Spleen (tissue), 7 donors: ENCODE data around the gene SRGAP1.

Source experiments
- CTCF ChIP-seq, 11 experiments: fragments of 200-600 bp in 7 of 11; fragments of 450-650 bp in 4 of 11; sonication (generic) in 4 of 11; IDR thresholded peaks in 8 of 11; conservative IDR thresholded peaks in 3 of 11; 1 replicate in 7 of 11; 2 replicates in 4 of 11; pipeline versions ENCODE4 v1.4.0 to v1.8.0; 2016 to 2021; ENCODE audit warnings: antibody characterized with exemption in 11 of 11, inconsistent platforms in 4 of 11, mild to moderate bottlenecking in 1 of 11
- POLR2A ChIP-seq, 3 donors: fragments of 450-650 bp; IDR thresholded peaks; one replicate each; pipeline ENCODE4 v1.5.1; 2017; ENCODE audit warnings: antibody characterized with exemption in 3 of 3, mild to moderate bottlenecking in 1 of 3
- POLR2AphosphoS5 ChIP-seq, 3 donors: sonication (generic); formaldehyde crosslinking; IDR thresholded peaks; one replicate each; pipeline ENCODE4 v1.5.1; 2017; ENCODE audit warnings: antibody characterized with exemption in 3 of 3
- donor health status: DM: no; HTN: no; CAD: no; lungs with moderate emphysema.
- donor health status: DM: no; HTN: no; CAD: no.
- donor health status: DM: no; HTN: no; CAD: no.

DNA sequence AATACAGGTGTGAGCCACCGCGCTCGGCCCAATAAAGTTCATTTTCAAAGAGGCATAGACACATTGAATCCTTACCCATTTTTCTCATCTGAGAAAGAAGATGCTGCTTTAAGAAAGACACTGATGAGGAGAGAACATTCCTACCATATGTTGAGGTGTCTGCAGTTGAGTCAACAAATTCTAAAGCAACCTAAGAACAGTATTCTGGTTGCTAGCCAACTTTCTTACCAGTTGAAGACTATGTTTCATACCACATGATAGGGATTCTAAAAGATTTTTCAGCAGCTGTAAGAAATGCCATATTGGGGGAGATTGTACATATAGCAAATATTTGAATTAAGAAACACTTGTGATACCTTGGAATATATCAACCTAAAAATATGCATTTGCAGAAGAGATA is 160.1 kb downstream of the SRGAP1 start:
- TF ChIP-seq CTCF (IDR thresholded peaks at IDR 0.05 in 8 of 11, conservative IDR thresholded peaks at IDR 0.05 in 3 of 11) (no peak), POLR2A (IDR thresholded peaks at IDR 0.05) (no peak), POLR2AphosphoS5 (IDR thresholded peaks at IDR 0.05) (no peak)
